Tibial nerve (tissue), 4 donors: Measurements from ENCODE around the gene SLC6A13. TPM values are rescaled to one million over a fixed set of nuclear protein-coding genes. Genes with fewer than 3 reads are reported as not detected.

Experiments
- DNase-seq, 2 donors: peaks; one replicate each; pipeline ENCODE4 v3.0.0-alpha.2; 2019; ENCODE audit warnings: low spot score in 2 of 2
- H3K27ac ChIP-seq, 4 donors: fragments of 200-600 bp; sonication (generic) in 3 of 4; one replicate each; pipeline ENCODE4 v1.5.1; 2017 to 2019; ENCODE audit warnings: mild to moderate bottlenecking in 1 of 4
- H3K27me3 ChIP-seq, 2 donors: fragments of 200-600 bp; sonication (generic) in 1 of 2; one replicate each; pipeline versions ENCODE4 v1.5.1 to v1.6.0; 2017 to 2019
- H3K36me3 ChIP-seq, 3 donors: fragments of 200-600 bp; sonication (generic); one replicate each; pipeline ENCODE4 v1.5.1; 2018 to 2019
- H3K4me1 ChIP-seq, 4 donors: fragments of 200-600 bp; sonication (generic) in 3 of 4; one replicate each; pipeline ENCODE4 v1.5.1; 2017 to 2019
- H3K4me3 ChIP-seq, 4 donors: fragments of 200-600 bp; sonication (generic) in 3 of 4; one replicate each; pipeline ENCODE4 v1.5.1; 2017 to 2019; ENCODE audit warnings: mild to moderate bottlenecking in 1 of 4, moderate library complexity in 1 of 4
- H3K9me3 ChIP-seq, 4 donors: fragments of 200-600 bp; sonication (generic) in 3 of 4; one replicate each; pipeline ENCODE4 v1.5.1; 2017 to 2019
- EP300 ChIP-seq, 2 donors: sonication (generic); formaldehyde crosslinking; IDR thresholded peaks; one replicate each; pipeline ENCODE4 v1.6.1; 2017; ENCODE audit warnings: antibody characterized with exemption in 2 of 2, mild to moderate bottlenecking in 1 of 2
- POLR2A ChIP-seq, 2 donors: fragments of 450-650 bp; IDR thresholded peaks; one replicate each; pipeline ENCODE4 v1.6.1; 2017; ENCODE audit warnings: antibody characterized with exemption in 2 of 2, mild to moderate bottlenecking in 2 of 2, moderate library complexity in 2 of 2
- WGBS, 2 donors: methylation state at CpG; one replicate each; pipeline ENCODE4 v1.1.5; 2018; 5-methylcytosine and 5-hydroxymethylcytosine counted together
- total RNA-seq, 4 donors: library from RNA; depleted of rRNA; stranded (reverse); fragments of >200 nt; gene quantifications; one replicate each; pipeline ENCODE4 v1.1.0, GENCODE V29; 2016
- TF ChIP-seq, protein P1 (sequence below), 5 experiments: fragments of 200-600 bp in 3 of 5; fragments of 450-650 bp in 2 of 5; sonication (generic) in 3 of 5; IDR thresholded peaks; one replicate each; pipeline ENCODE4 v1.5.1; 2016 to 2019; ENCODE audit warnings: antibody characterized with exemption in 5 of 5, mild to moderate bottlenecking in 3 of 5, moderate library complexity in 2 of 5

SLC6A13 gene
- total RNA-seq, 4 donors from 2014 or later: 0.21 to 1.5 TPM; not detected in 2

DNA sequence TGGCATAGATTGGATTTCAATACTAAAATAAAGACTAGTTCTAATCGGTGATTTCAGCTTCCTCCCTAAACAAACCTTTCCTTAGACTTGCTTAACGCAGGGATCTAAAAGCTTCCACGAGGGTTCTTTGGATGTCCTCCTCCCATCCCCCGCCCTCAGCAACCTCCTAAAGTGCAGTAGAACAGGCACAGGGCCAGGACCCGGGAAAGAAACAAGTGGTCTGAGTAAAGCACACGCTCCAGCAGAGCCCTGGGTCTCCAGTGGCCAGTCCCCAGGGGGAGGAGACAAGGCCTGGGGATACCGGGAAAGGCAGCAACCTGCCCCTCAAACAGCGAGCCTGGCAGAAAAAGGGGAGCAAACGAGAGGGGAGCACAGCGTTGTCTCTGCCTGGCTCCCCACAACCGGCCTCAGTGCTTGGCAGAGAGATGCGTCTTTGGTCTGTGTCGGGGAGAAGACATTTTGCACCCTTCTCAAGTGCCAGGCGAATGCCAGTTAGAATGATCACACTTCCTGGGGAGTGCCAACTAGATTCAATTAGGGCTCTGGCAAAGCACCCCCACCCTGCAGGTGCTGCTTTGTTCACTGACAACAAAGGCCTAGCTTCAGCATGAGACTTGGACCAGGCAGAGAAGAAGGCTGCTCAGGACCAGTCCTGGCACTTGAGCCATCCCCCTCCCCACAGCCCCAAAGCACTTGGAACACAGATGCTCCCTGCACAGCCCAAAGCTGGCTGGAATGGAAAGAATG, 31.5 kb downstream of the SLC6A13 start:
- TF ChIP-seq, protein P1, sequence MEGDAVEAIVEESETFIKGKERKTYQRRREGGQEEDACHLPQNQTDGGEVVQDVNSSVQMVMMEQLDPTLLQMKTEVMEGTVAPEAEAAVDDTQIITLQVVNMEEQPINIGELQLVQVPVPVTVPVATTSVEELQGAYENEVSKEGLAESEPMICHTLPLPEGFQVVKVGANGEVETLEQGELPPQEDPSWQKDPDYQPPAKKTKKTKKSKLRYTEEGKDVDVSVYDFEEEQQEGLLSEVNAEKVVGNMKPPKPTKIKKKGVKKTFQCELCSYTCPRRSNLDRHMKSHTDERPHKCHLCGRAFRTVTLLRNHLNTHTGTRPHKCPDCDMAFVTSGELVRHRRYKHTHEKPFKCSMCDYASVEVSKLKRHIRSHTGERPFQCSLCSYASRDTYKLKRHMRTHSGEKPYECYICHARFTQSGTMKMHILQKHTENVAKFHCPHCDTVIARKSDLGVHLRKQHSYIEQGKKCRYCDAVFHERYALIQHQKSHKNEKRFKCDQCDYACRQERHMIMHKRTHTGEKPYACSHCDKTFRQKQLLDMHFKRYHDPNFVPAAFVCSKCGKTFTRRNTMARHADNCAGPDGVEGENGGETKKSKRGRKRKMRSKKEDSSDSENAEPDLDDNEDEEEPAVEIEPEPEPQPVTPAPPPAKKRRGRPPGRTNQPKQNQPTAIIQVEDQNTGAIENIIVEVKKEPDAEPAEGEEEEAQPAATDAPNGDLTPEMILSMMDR (IDR thresholded peaks at IDR 0.05): no peak
- TF ChIP-seq EP300 (IDR thresholded peaks at IDR 0.05): no peak
- TF ChIP-seq POLR2A (IDR thresholded peaks at IDR 0.05): no peak
- Histone ChIP-seq H3K4me1 (peaks cover 0 to 9% (median 0%) of the 10 kb centered on the region in 4 donors), H3K36me3 (no peaks in the 10 kb centered on the region), H3K27me3 (no peaks in the 10 kb centered on the region), H3K4me3 (no peak overlapping the region), H3K9me3 (peaks cover 0 to 16% (median 0%) of the 10 kb centered on the region in 4 donors), H3K27ac (no peak overlapping the region)
- 56 to 62% methylated on average over 14 of the region's 14 CpGs for WGBS, 2 donors
- no peak for DNase-seq

DNA sequence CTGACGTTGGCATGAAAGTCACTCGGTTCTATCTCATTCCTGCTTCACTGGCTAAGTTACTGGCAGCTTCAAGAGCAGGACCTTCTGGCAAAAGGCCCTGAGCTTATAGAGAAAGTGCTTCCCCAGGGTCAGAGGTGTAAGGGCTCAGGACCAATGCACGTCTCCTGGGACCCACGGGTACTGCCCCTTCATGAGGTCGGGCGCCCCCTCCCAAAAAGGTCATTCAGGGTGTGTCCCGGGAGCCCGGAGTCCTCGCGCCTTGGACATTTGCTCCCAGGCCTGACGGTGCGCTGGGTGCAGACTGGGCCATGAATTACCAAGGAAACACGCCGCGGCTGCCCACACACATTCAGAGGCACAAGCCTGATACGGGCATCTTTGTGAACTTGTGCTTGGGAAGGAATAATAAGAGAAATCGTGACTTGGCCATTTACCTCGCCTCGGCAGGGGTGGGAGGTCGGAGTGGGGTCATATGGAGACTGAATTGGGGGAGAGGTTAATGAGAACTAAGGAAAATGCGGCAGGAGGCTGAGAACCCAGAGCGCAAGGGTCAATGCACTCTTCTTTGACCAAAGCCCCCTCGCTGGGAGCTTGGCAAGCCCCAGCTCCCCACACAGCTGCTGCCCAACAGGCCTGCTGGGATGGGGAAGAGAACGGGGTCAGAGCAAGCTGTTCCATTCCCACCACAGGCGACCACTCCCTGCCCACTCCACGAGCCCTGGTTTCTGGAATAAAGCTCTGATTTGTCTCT, 33.0 kb downstream of the SLC6A13 start:
- 39 to 44% methylated on average over 26 of the region's 26 CpGs for WGBS, 2 donors
- peaks cover 0 to under 1% (median 0%) of the 10 kb centered on the region in 4 donors for H3K9me3 ChIP-seq
- no peak for DNase-seq
- no peak overlapping the region for H3K27ac ChIP-seq
- no peaks in the 10 kb centered on the region for H3K36me3 ChIP-seq
- H3K4me3 ChIP-seq: no peak overlapping the region
- no peaks in the 10 kb centered on the region for H3K27me3 ChIP-seq
- TF ChIP-seq EP300 (IDR thresholded peaks at IDR 0.05) (no peak), POLR2A (IDR thresholded peaks at IDR 0.05) (no peak)
- TF ChIP-seq, protein P1 (IDR thresholded peaks at IDR 0.05): no peak
- peaks cover 0 to 9% (median 0%) of the 10 kb centered on the region in 4 donors for H3K4me1 ChIP-seq

DNA sequence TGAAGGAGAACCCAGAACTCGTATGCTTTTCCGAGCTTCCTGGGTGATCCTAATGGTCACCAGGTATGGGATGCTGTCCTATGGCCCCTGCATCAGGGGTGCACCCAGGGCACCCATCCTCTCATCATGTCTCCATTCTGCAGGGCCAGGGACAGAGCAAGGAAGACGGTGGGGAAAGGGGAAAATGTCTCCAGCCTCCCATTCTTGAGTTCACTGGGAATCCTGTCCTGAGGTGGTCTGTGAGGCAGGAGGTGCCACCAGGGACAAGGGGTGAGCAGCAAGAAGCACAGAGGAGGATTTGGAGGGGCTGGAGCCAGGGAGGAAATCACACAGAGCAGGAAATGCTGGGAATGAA, 33.8 kb downstream of the SLC6A13 start:
- Histone ChIP-seq H3K9me3 (no peaks in the 10 kb centered on the region), H3K27ac (no peak overlapping the region), H3K27me3 (no peaks in the 10 kb centered on the region), H3K4me1 (peaks cover 0 to 9% (median 0%) of the 10 kb centered on the region in 4 donors), H3K4me3 (no peak overlapping the region), H3K36me3 (no peaks in the 10 kb centered on the region)
- TF ChIP-seq POLR2A (IDR thresholded peaks at IDR 0.05) (no peak), EP300 (IDR thresholded peaks at IDR 0.05) (no peak)
- TF ChIP-seq, protein P1 (IDR thresholded peaks at IDR 0.05): no peak
- no peak for DNase-seq
- WGBS, 2 donors: 73 to 85% methylated on average over 3 of the region's 3 CpGs

DNA sequence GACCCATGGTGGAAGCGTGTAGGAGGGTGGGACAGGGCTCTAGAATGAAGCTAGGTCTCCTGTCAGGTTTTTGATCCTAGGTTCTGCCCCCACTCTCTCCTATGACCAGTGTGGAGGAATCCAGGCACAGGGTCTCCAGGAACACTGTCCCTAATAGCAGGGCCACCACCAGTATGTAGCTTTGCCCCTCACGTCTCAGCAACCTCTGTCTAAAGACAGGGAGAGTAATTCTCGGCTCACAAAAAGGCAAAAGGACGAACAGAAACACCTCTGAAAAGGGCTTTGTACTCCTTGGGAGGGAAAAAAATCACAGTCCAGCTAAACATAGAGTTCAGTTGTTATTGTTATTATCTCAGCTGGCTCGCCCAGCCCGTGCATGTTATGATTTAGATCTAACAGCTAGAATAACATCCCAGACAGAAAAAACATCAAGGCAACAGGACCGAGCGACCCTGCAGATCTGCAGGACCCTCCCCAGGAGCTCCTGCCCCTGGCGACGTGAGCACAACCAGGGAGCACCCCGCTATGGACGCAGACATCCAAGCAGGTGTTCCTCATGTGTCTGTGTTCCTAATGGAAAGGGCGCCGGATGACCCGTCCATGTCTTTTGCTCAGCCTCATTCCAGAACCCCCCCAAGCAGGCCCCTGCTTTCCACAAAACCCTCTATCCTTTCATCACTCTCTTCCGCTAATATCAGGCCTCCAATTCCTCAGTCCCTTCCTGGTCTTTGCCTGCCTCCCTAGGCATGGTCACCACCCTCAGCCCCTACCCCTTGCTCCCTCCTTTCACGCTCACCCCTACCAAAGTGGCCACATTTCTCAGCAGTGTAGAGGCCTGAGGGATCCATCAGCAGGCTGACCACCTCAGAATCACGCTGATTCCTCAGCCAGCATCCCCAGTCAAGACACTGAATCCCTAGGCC, 34.5 kb downstream of the SLC6A13 start:
- H3K4me3 ChIP-seq: no peak overlapping the region
- H3K9me3 ChIP-seq: no peaks in the 10 kb centered on the region
- H3K36me3 ChIP-seq: no peaks in the 10 kb centered on the region
- no peaks in the 10 kb centered on the region for H3K27me3 ChIP-seq
- peaks cover 0 to 9% (median 0%) of the 10 kb centered on the region in 4 donors for H3K4me1 ChIP-seq
- no peak overlapping the region for H3K27ac ChIP-seq
- TF ChIP-seq, protein P1 (IDR thresholded peaks at IDR 0.05): no peak
- TF ChIP-seq EP300 (IDR thresholded peaks at IDR 0.05) (no peak), POLR2A (IDR thresholded peaks at IDR 0.05) (no peak)
- WGBS, 2 donors: 64 to 72% methylated on average over 18 of the region's 18 CpGs
- no peak for DNase-seq
